ENCODE data around the gene CCNJ. TPM values are rescaled to one million over a fixed set of nuclear protein-coding genes. Genes with fewer than 3 reads are reported as not detected.

CCNJ gene
- total RNA-seq, 1 donor from 2014 or later, result 42.9 TPM

GRCh38 chr10:96034625-96035024, 8.8 kb upstream of the CCNJ start:
- Mint-ChIP-seq H3K9me3 (ENCODE audit: unreplicated experiment) (no peaks in the 10 kb centered on the region), H3K4me3 (ENCODE audit: unreplicated experiment) (no peak overlapping the region)
- TF ChIP-seq CTCF (IDR thresholded peaks at IDR 0.05; ENCODE audit: partially characterized antibody, unreplicated experiment), result no peak

GRCh38 chr10:96038476-96039387, 4.7 kb upstream of the CCNJ start:
- no peak for DNase-seq
- H3K4me3 Mint-ChIP-seq (ENCODE audit: unreplicated experiment), result no peak overlapping the region
- no peaks in the 10 kb centered on the region for H3K36me3 Mint-ChIP-seq (ENCODE audit: unreplicated experiment)
- H3K27me3 Mint-ChIP-seq (ENCODE audit: unreplicated experiment), result peaks cover 3% of the 10 kb centered on the region
- peaks cover 5% of the 10 kb centered on the region for H3K4me1 Mint-ChIP-seq (ENCODE audit: low read depth, unreplicated experiment)
- H3K9me3 Mint-ChIP-seq (ENCODE audit: unreplicated experiment), result peaks cover 5% of the 10 kb centered on the region
- TF ChIP-seq CTCF (IDR thresholded peaks at IDR 0.05; ENCODE audit: partially characterized antibody, unreplicated experiment), result no peak
- no peak overlapping the region for H3K27ac Mint-ChIP-seq (ENCODE audit: unreplicated experiment)

More at GRCh38 chr10:96034625-96035024, 8.8 kb upstream of the CCNJ start:
- DNase-seq, result no peak
- Mint-ChIP-seq H3K27ac (ENCODE audit: unreplicated experiment) (no peak overlapping the region), H3K36me3 (ENCODE audit: unreplicated experiment) (no peaks in the 10 kb centered on the region), H3K4me1 (ENCODE audit: low read depth, unreplicated experiment) (no peaks in the 10 kb centered on the region), H3K27me3 (ENCODE audit: unreplicated experiment) (peaks cover 4% of the 10 kb centered on the region)

GRCh38 chr10:96041146-96041545, 2.2 kb upstream of the CCNJ start:
- Mint-ChIP-seq H3K4me3 (ENCODE audit: unreplicated experiment) (no peak overlapping the region), H3K9me3 (ENCODE audit: unreplicated experiment) (peaks cover 5% of the 10 kb centered on the region), H3K4me1 (ENCODE audit: low read depth, unreplicated experiment) (peaks cover 10% of the 10 kb centered on the region), H3K27ac (ENCODE audit: unreplicated experiment) (no peak overlapping the region), H3K36me3 (ENCODE audit: unreplicated experiment) (no peaks in the 10 kb centered on the region), H3K27me3 (ENCODE audit: unreplicated experiment) (peaks cover 3% of the 10 kb centered on the region)
- no peak for TF ChIP-seq CTCF (IDR thresholded peaks at IDR 0.05; ENCODE audit: partially characterized antibody, unreplicated experiment)
- DNase-seq, result no peak

GRCh38 chr10:96043893-96044715, 721 bp downstream of the CCNJ start:
- no peak for TF ChIP-seq CTCF (IDR thresholded peaks at IDR 0.05; ENCODE audit: partially characterized antibody, unreplicated experiment)
- H3K27ac Mint-ChIP-seq (ENCODE audit: unreplicated experiment), result peak overlapping the region; percentile 71
- peak overlapping the region; percentile 92 for H3K4me3 Mint-ChIP-seq (ENCODE audit: unreplicated experiment)
- H3K4me1 Mint-ChIP-seq (ENCODE audit: low read depth, unreplicated experiment), result peaks cover 16% of the 10 kb centered on the region
- peak; percentile 75 for DNase-seq
- H3K9me3 Mint-ChIP-seq (ENCODE audit: unreplicated experiment), result peaks cover 5% of the 10 kb centered on the region
- H3K27me3 Mint-ChIP-seq (ENCODE audit: unreplicated experiment), result no peaks in the 10 kb centered on the region
- H3K36me3 Mint-ChIP-seq (ENCODE audit: unreplicated experiment), result no peaks in the 10 kb centered on the region
